Endodermal cell (in vitro differentiated cells): ENCODE data around the gene SP1. TPM values are rescaled to one million over a fixed set of nuclear protein-coding genes. Genes with fewer than 3 reads are reported as not detected.

Experiments used
- DNase-seq: peaks from one replicate; pipeline ENCODE4 v3.0.0-alpha.2; 2017
- H3K27ac ChIP-seq: 2 replicates; pipeline ENCODE4 v1.5.1; 2013; ENCODE audit warnings: mild to moderate bottlenecking, low read depth, low read length, moderate library complexity
- H3K27me3 ChIP-seq: 2 replicates; pipeline ENCODE4 v1.6.1; 2013; ENCODE audit warnings: mild to moderate bottlenecking, low read length, moderate library complexity; ENCODE audit not compliant: insufficient read depth, control insufficient read depth, poor library complexity, severe bottlenecking
- H3K36me3 ChIP-seq: 2 replicates; pipeline ENCODE4 v1.7.0; 2013; ENCODE audit warnings: mild to moderate bottlenecking, low read length, moderate library complexity; ENCODE audit not compliant: control insufficient read depth, insufficient read depth
- H3K4me1 ChIP-seq: one replicate; pipeline ENCODE4 v1.7.0; 2013; ENCODE audit warnings: low read length; ENCODE audit not compliant: control insufficient read depth, insufficient read depth
- H3K4me3 ChIP-seq: 2 replicates; pipeline ENCODE4 v1.5.1; 2013; ENCODE audit warnings: mild to moderate bottlenecking, low read length, moderate library complexity
- H3K9ac ChIP-seq: 2 replicates; pipeline ENCODE4 v1.6.1; 2013; ENCODE audit warnings: mild to moderate bottlenecking, low read length, moderate library complexity; ENCODE audit not compliant: poor library complexity, severe bottlenecking; ENCODE audit errors: extremely low read depth
- H3K9me3 ChIP-seq: 2 replicates; pipeline ENCODE4 v1.6.1; 2013; ENCODE audit warnings: mild to moderate bottlenecking, low read length, moderate library complexity; ENCODE audit not compliant: control insufficient read depth
- H3K27ac Mint-ChIP-seq: 2 replicates; pipeline ENCODE4 v1.8.0; 2020; ENCODE audit warnings: mixed read lengths
- H3K27me3 Mint-ChIP-seq: 2 replicates; pipeline ENCODE4 v1.8.0; 2021; ENCODE audit warnings: mild to moderate bottlenecking, mixed read lengths; ENCODE audit not compliant: insufficient read depth
- H3K36me3 Mint-ChIP-seq: 2 replicates; pipeline ENCODE4 v1.8.0; 2020; ENCODE audit warnings: low read depth, mixed read lengths
- H3K4me1 Mint-ChIP-seq: 2 replicates; pipeline ENCODE4 v1.8.0; 2020; ENCODE audit warnings: mixed read lengths
- H3K4me3 Mint-ChIP-seq: 2 replicates; pipeline ENCODE4 v1.8.0; 2020; ENCODE audit warnings: mild to moderate bottlenecking, moderate library complexity, mixed read lengths
- H3K9me3 Mint-ChIP-seq: 2 replicates; pipeline ENCODE4 v1.8.0; 2020; ENCODE audit warnings: mild to moderate bottlenecking, mixed read lengths
- CTCF ChIP-seq: fragments of 200-600 bp; sonication (generic); conservative IDR thresholded peaks from 2 replicates; pipeline ENCODE4 v1.5.0; 2021; ENCODE audit warnings: antibody characterized with exemption, mild to moderate bottlenecking
- WGBS, 2 experiments: methylation state at CpG; one replicate each; pipeline versions ENCODE4 v1.1.5 to v1.1.7; 2013; ENCODE audit warnings: missing lambda C conversion rate in 2 of 2, mixed read lengths in 1 of 2; ENCODE audit not compliant: insufficient coverage in 1 of 2, insufficient read length in 1 of 2; 5-methylcytosine and 5-hydroxymethylcytosine counted together
- total RNA-seq, 2 donors: library from RNA; stranded (reverse); fragmentation: NEBNext Ultra II Directional in 1 of 2; extraction: Animal tissue kit (Norgen Biotek cat#: 25700) in 1 of 2; gene quantifications; 2 replicates in 1 of 2; 3 replicates in 1 of 2; pipeline ENCODE4 v1.2.1, GENCODE V29; 2021

The SP1 gene
- total RNA-seq, 2 donors from 2014 or later = 91.2 to 99.5 TPM

DNA sequence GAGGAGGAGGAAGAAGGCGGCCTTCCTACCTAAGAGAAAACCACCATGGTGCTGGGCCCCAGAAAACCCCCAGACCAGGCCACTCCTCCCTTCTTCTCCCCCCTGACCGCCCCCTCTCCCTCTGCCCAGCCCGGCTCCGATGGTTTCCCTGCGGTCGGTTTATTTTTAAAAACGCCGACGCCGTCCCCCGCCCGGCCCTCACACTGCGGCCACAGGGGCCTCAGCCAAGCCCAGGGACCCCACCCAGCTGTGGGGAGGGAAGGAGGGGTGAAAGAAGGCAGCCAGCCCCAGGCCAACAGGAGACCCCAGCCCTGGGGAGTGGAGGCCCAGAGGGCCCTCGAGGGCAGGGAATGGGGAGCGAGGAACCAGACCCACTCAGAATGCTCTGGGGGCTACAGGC, 47.2 kb upstream of the SP1 start:
- Mint-ChIP-seq H3K9me3 (no peaks in the 10 kb centered on the region), H3K4me3 (no peak overlapping the region), H3K27me3 (peaks cover 46% of the 10 kb centered on the region), H3K4me1 (peaks cover 6% of the 10 kb centered on the region), H3K36me3 (no peaks in the 10 kb centered on the region), H3K27ac (no peak overlapping the region)
- Histone ChIP-seq H3K9ac (no peak overlapping the region), H3K4me3 (no peak overlapping the region), H3K9me3 (no peaks in the 10 kb centered on the region), H3K27ac (no peak overlapping the region), H3K27me3 (no peaks in the 10 kb centered on the region), H3K4me1 (no peaks in the 10 kb centered on the region), H3K36me3 (no peaks in the 10 kb centered on the region)
- DNase-seq = no peak
- TF ChIP-seq CTCF = no peak
- WGBS, 2 experiments = 90 to 100% methylated on average over 2 to 14 of the region's 15 CpGs

DNA sequence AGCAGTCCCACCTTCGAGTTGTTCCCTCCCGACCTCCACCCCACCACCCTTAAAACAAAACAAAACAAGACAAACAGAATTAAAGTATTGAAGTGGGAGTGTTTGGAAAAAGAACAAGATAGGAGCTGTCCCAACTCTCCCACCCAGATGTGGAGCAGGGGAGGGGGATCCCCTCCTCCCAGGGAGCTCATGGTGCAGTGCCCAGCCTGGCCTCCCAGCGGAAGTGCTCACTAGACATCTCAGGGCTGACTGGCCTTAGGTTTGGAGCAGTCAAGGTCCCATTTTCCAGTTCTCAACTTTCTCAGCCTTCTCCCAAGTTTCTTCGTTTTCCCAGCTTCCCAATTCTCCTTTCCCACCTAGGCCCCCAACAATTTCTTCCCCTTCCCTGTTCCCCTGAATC, 46.7 kb upstream of the SP1 start:
- H3K9me3 ChIP-seq = no peaks in the 10 kb centered on the region
- no peak for DNase-seq
- TF ChIP-seq CTCF = no peak
- H3K27me3 ChIP-seq = no peaks in the 10 kb centered on the region
- no peak overlapping the region for H3K4me3 ChIP-seq
- WGBS, 2 experiments = 87 to 92% methylated on average over 2 to 4 of the region's 4 CpGs
- H3K4me1 ChIP-seq = no peaks in the 10 kb centered on the region
- H3K9ac ChIP-seq = no peak overlapping the region
- no peak overlapping the region for H3K4me3 Mint-ChIP-seq
- no peak overlapping the region for H3K27ac ChIP-seq
- H3K9me3 Mint-ChIP-seq = no peaks in the 10 kb centered on the region
- no peaks in the 10 kb centered on the region for H3K36me3 ChIP-seq
- H3K27ac Mint-ChIP-seq = no peak overlapping the region
- no peaks in the 10 kb centered on the region for H3K36me3 Mint-ChIP-seq
- H3K4me1 Mint-ChIP-seq = peaks cover 7% of the 10 kb centered on the region
- peaks cover 41% of the 10 kb centered on the region for H3K27me3 Mint-ChIP-seq

GRCh38 chr12:53333845-53334244, 46.1 kb upstream of the SP1 start:
- DNase-seq = no peak
- Histone ChIP-seq H3K4me1 (no peaks in the 10 kb centered on the region), H3K9ac (no peak overlapping the region), H3K36me3 (no peaks in the 10 kb centered on the region), H3K9me3 (no peaks in the 10 kb centered on the region), H3K27me3 (no peaks in the 10 kb centered on the region), H3K27ac (no peak overlapping the region), H3K4me3 (no peak overlapping the region)
- Mint-ChIP-seq H3K4me3 (no peak overlapping the region), H3K36me3 (no peaks in the 10 kb centered on the region), H3K9me3 (no peaks in the 10 kb centered on the region), H3K4me1 (peaks cover 10% of the 10 kb centered on the region), H3K27me3 (peaks cover 36% of the 10 kb centered on the region), H3K27ac (no peak overlapping the region)
- TF ChIP-seq CTCF = no peak
- WGBS, 2 experiments = 85 to 100% methylated on average over 5 to 7 of the region's 7 CpGs
